ENCODE measurements around the gene VWC2L.

GRCh38 chr2:214624166-214624760, 213.4 kb downstream of the VWC2L start:
- TF ChIP-seq MXI1 (conservative IDR thresholded peaks at IDR 0.05; ENCODE audit: poor library complexity, severe bottlenecking) = no peak
- no peak for TF ChIP-seq CTCF (IDR thresholded peaks at IDR 0.05; ENCODE audit: poor library complexity, severe bottlenecking)
